Superior temporal gyrus (tissue), 1 donor: ENCODE measurements around the gene TTYH1.
A peak's percentile ranks its signal among the peaks of the same experiment; 100 is the strongest.

Experiments
- DNase-seq: peaks from one replicate; pipeline ENCODE4 v3.0.0-alpha.2; 2016; ENCODE audit errors: extremely low spot score

TTYH1 gene

GRCh38 chr19:54392105-54392504 lies 23.2 kb upstream of the TTYH1 start:
- no peak for DNase-seq

- no peak for DNase-seq
Measured at GRCh38 chr19:54393381-54393780, 21.9 kb upstream of the TTYH1 start.

- DNase-seq: no peak
Measured at GRCh38 chr19:54395685-54396084, 19.6 kb upstream of the TTYH1 start.

GRCh38 chr19:54399189-54399588 lies 16.1 kb upstream of the TTYH1 start:
- DNase-seq: no peak

GRCh38 chr19:54400913-54401312 lies 14.4 kb upstream of the TTYH1 start:
- peak; percentile 1 for DNase-seq

GRCh38 chr19:54403054-54403453 lies 12.2 kb upstream of the TTYH1 start:
- no peak for DNase-seq

- DNase-seq: no peak
Measured at GRCh38 chr19:54405628-54406027, 9.6 kb upstream of the TTYH1 start.

GRCh38 chr19:54407780-54408179 lies 7.5 kb upstream of the TTYH1 start:
- DNase-seq: no peak

GRCh38 chr19:54408456-54409026 lies 6.7 kb upstream of the TTYH1 start:
- no peak for DNase-seq

- DNase-seq: no peak
Measured at GRCh38 chr19:54411033-54411432, 4.2 kb upstream of the TTYH1 start.

- no peak for DNase-seq
Measured at GRCh38 chr19:54412877-54413276, 2.4 kb upstream of the TTYH1 start.

GRCh38 chr19:54414156-54414555 lies 1.1 kb upstream of the TTYH1 start:
- no peak for DNase-seq

GRCh38 chr19:54415901-54416673 lies 823 bp downstream of the TTYH1 start:
- no peak for DNase-seq

- no peak for DNase-seq
Measured at GRCh38 chr19:54416695-54417491, 1.6 kb downstream of the TTYH1 start.

- DNase-seq: peak; percentile 75
Measured at GRCh38 chr19:54418030-54418929, 3.0 kb downstream of the TTYH1 start.

- no peak for DNase-seq
Measured at GRCh38 chr19:54418930-54419800, 3.9 kb downstream of the TTYH1 start.

- DNase-seq: no peak
Measured at GRCh38 chr19:54420068-54420382, 4.8 kb downstream of the TTYH1 start.

GRCh38 chr19:54420383-54421168 lies 5.3 kb downstream of the TTYH1 start:
- DNase-seq: peak; percentile 96

GRCh38 chr19:54421169-54421516 lies 5.9 kb downstream of the TTYH1 start:
- peak; percentile 87 for DNase-seq

- DNase-seq: no peak
Measured at GRCh38 chr19:54421521-54421920, 6.3 kb downstream of the TTYH1 start.
